ENCODE measurements around the gene FOXI1.

DNA sequence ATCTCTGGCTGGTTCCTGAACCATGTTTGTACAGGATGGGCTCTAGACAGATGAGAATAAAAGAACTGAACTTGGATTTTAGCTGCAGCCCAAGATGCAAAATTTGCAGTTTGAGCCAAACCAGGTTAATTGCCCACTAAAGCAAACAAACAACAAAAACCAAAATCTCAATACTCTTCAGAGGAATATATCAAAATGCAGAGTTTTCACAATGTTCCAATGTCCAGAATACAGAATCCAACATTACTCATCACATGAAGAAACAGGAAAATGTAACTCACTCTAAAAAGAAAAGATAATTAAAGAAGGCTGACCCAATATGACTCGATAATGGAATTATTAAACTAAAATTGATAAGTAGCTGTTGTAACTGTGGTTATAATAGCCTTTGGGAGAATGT, 20.4 kb downstream of the FOXI1 start:
- no peak for TF ChIP-seq EZH2 (IDR thresholded peaks at IDR 0.05; ENCODE audit: insufficient read depth, low read length)
- TF ChIP-seq, protein P1, sequence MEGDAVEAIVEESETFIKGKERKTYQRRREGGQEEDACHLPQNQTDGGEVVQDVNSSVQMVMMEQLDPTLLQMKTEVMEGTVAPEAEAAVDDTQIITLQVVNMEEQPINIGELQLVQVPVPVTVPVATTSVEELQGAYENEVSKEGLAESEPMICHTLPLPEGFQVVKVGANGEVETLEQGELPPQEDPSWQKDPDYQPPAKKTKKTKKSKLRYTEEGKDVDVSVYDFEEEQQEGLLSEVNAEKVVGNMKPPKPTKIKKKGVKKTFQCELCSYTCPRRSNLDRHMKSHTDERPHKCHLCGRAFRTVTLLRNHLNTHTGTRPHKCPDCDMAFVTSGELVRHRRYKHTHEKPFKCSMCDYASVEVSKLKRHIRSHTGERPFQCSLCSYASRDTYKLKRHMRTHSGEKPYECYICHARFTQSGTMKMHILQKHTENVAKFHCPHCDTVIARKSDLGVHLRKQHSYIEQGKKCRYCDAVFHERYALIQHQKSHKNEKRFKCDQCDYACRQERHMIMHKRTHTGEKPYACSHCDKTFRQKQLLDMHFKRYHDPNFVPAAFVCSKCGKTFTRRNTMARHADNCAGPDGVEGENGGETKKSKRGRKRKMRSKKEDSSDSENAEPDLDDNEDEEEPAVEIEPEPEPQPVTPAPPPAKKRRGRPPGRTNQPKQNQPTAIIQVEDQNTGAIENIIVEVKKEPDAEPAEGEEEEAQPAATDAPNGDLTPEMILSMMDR (IDR thresholded peaks at IDR 0.05; ENCODE audit: insufficient read depth, low read depth, low read length), result no peak
